SK-N-SH (cell line): ENCODE measurements around the gene TRAPPC12. TPM values are rescaled to one million over a fixed set of nuclear protein-coding genes. Genes with fewer than 3 reads are reported as not detected.

Source experiments
- CTCF ChIA-PET: fragments of 300-600, 350-600 bp; formaldehyde crosslinking; extraction: SDS; loops from one replicate; lab custom pipeline; 2021; lab: Yijun Ruan, JAX
- POLR2A ChIA-PET: fragments of 350-600 bp; sonication (Branson Sonifier 250); formaldehyde crosslinking; extraction: SDS; loops from one replicate; lab custom pipeline; 2020; ENCODE audit warnings: antibody characterized with exemption, inconsistent platforms; lab: Yijun Ruan, JAX
- DNase-seq: peaks from one replicate; pipeline ENCODE4 v3.0.0; 2012
- H2AFZ ChIP-seq: fragments of 200-600 bp; sonication (generic); 2 replicates; pipeline ENCODE4 v1.8.1; 2016; ENCODE audit warnings: antibody characterized with exemption, mild to moderate bottlenecking, low read depth
- H3F3A ChIP-seq: fragments of 200-600 bp; sonication (generic); replicated peaks from 2 replicates; pipeline ENCODE3; 2016; ENCODE audit warnings: antibody characterized with exemption, mild to moderate bottlenecking; ENCODE audit not compliant: insufficient read depth
- H3K27ac ChIP-seq, 2 experiments: fragments of 200-500 bp in 1 of 2; fragments of 200-600 bp in 1 of 2; sonication (Bioruptor generic) in 1 of 2; sonication (generic), shearing (Covaris generic) in 1 of 2; 2 replicates each; pipeline versions ENCODE4 v1.5.1 to v1.6.1; 2014 to 2016; ENCODE audit warnings: low read depth in 2 of 2, inconsistent platforms in 1 of 2, low read length in 1 of 2, mild to moderate bottlenecking in 1 of 2, mixed read lengths in 1 of 2
- H3K27me3 ChIP-seq: fragments of 200-600 bp; sonication (generic), shearing (Covaris generic); 2 replicates; pipeline ENCODE4 v1.6.1; 2016; ENCODE audit warnings: mixed run types; ENCODE audit not compliant: insufficient read depth
- H3K36me3 ChIP-seq, 2 experiments: fragments of 200-500 bp in 1 of 2; fragments of 200-600 bp in 1 of 2; sonication (Bioruptor generic) in 1 of 2; sonication (generic) in 1 of 2; replicated peaks in 1 of 2; 2 replicates each; pipeline versions ENCODE3 to v1.5.1; 2014 to 2016; ENCODE audit warnings: low read length in 1 of 2, mild to moderate bottlenecking in 1 of 2; ENCODE audit not compliant: insufficient read depth in 2 of 2, control insufficient read depth in 1 of 2
- H3K4me1 ChIP-seq, 2 experiments: fragments of 200-500 bp in 1 of 2; fragments of 200-600 bp in 1 of 2; sonication (Bioruptor generic) in 1 of 2; sonication (generic), shearing (Covaris generic) in 1 of 2; 2 replicates each; pipeline versions ENCODE4 v1.5.1 to v1.6.1; 2014 to 2016; ENCODE audit warnings: low read depth in 1 of 2, low read length in 1 of 2, mixed run types in 1 of 2; ENCODE audit not compliant: insufficient read depth in 2 of 2, control insufficient read depth in 1 of 2
- H3K4me2 ChIP-seq: fragments of 200-600 bp; sonication (generic), shearing (Covaris generic); 2 replicates; pipeline ENCODE4 v1.6.1; 2017; ENCODE audit warnings: mixed run types
- H3K4me3 ChIP-seq, 2 experiments: fragments of 200-500 bp in 1 of 2; fragments of 200-600 bp in 1 of 2; sonication (Bioruptor generic) in 1 of 2; sonication (generic), shearing (Covaris generic) in 1 of 2; 2 replicates each; pipeline versions ENCODE4 v1.5.1 to v1.8.1; 2014 to 2016; ENCODE audit warnings: low read depth in 2 of 2, inconsistent platforms in 1 of 2, low read length in 1 of 2, mild to moderate bottlenecking in 1 of 2, mixed read lengths in 1 of 2, moderate library complexity in 1 of 2
- H3K79me2 ChIP-seq: fragments of 200-600 bp; sonication (generic); 2 replicates; pipeline ENCODE4 v1.8.1; 2017; ENCODE audit warnings: mild to moderate bottlenecking; ENCODE audit not compliant: insufficient read depth
- H3K9ac ChIP-seq: fragments of 200-600 bp; sonication (generic); 2 replicates; pipeline ENCODE4 v1.6.1; 2017; ENCODE audit warnings: mixed run types
- H3K9me2 ChIP-seq: fragments of 200-600 bp; sonication (generic); 2 replicates; pipeline ENCODE4 v1.6.1; 2017; ENCODE audit warnings: mixed run types
- H3K9me3 ChIP-seq: fragments of 200-600 bp; sonication (generic); 2 replicates; pipeline ENCODE4 v1.6.1; 2017; ENCODE audit warnings: mixed run types, mild to moderate bottlenecking, moderate library complexity
- H4K20me1 ChIP-seq: fragments of 200-600 bp; sonication (generic); 2 replicates; pipeline ENCODE4 v1.6.1; 2017; ENCODE audit warnings: mild to moderate bottlenecking, mixed run types; ENCODE audit not compliant: insufficient read depth
- EP300 ChIP-seq, 2 experiments: IDR thresholded peaks; 2 replicates each; pipeline versions ENCODE4 v1.4.0 to v1.6.1; 2012; ENCODE audit warnings: borderline replicate concordance in 1 of 2, low read depth in 1 of 2, low read length in 1 of 2
- FOSL2 ChIP-seq: IDR thresholded peaks from 2 replicates; pipeline ENCODE4 v1.4.0; 2012; ENCODE audit warnings: low read depth, mild to moderate bottlenecking, moderate library complexity, borderline replicate concordance
- FOXJ3 ChIP-seq: sonication (generic); formaldehyde crosslinking; IDR thresholded peaks from 2 replicates; pipeline ENCODE4 v1.5.1; 2020; ENCODE audit warnings: mild to moderate bottlenecking, missing genetic modification reagents
- FOXM1 ChIP-seq: IDR thresholded peaks from 2 replicates; pipeline ENCODE4 v1.4.0; 2012; ENCODE audit warnings: low read depth, mild to moderate bottlenecking
- GATA2 ChIP-seq: sonication (generic); formaldehyde crosslinking; IDR thresholded peaks from 2 replicates; pipeline ENCODE4 v1.5.0; 2020; ENCODE audit warnings: mild to moderate bottlenecking, missing genetic modification reagents
- JUND ChIP-seq: IDR thresholded peaks from 2 replicates; pipeline ENCODE4 v1.4.0; 2012
- MEF2A ChIP-seq: IDR thresholded peaks from 2 replicates; pipeline ENCODE4 v1.4.0; 2012; ENCODE audit warnings: low read depth, borderline replicate concordance
- MXI1 ChIP-seq: IDR thresholded peaks from 2 replicates; pipeline ENCODE4 v1.6.1; 2012; ENCODE audit warnings: mild to moderate bottlenecking, low read depth, low read length, improper control_type of control experiment
- NFIC ChIP-seq: IDR thresholded peaks from 2 replicates; pipeline ENCODE4 v1.4.0; 2012; ENCODE audit warnings: borderline replicate concordance
- NRF1 ChIP-seq: IDR thresholded peaks from 2 replicates; pipeline ENCODE4 v1.6.1; 2012; ENCODE audit warnings: low read depth, mild to moderate bottlenecking, low read length
- RCOR1 ChIP-seq: fragments of 150-350 bp; IDR thresholded peaks from 2 replicates; pipeline ENCODE4 v1.6.1; 2017; ENCODE audit warnings: antibody characterized with exemption, low read length
- REST ChIP-seq: IDR thresholded peaks from 2 replicates; pipeline ENCODE4 v1.6.1; 2012; ENCODE audit warnings: mild to moderate bottlenecking, low read depth, low read length, moderate library complexity
- RFX5 ChIP-seq: IDR thresholded peaks from 2 replicates; pipeline ENCODE4 v1.6.1; 2012; ENCODE audit warnings: mild to moderate bottlenecking, improper control_type of control experiment, low read length
- SIN3A ChIP-seq: IDR thresholded peaks from 2 replicates; pipeline ENCODE4 v1.6.1; 2012; ENCODE audit warnings: low read depth, mild to moderate bottlenecking, low read length, moderate library complexity, borderline replicate concordance
- SMC3 ChIP-seq: IDR thresholded peaks from 2 replicates; pipeline ENCODE4 v1.6.1; 2012; ENCODE audit warnings: low read depth, low read length, improper control_type of control experiment
- TCF12 ChIP-seq: IDR thresholded peaks from 2 replicates; pipeline ENCODE4 v1.4.0; 2012
- TEAD4 ChIP-seq: IDR thresholded peaks from 2 replicates; pipeline ENCODE4 v1.4.0; 2012; ENCODE audit warnings: mild to moderate bottlenecking, borderline replicate concordance; ENCODE audit not compliant: insufficient read depth
- ZBTB33 ChIP-seq: IDR thresholded peaks from 2 replicates; pipeline ENCODE4 v1.4.0; 2012; ENCODE audit warnings: low read depth, borderline replicate concordance
- WGBS: methylation state at CpG from one replicate; pipeline ENCODE4 v1.1.6; 2017; ENCODE audit warnings: low lambda C conversion rate; 5-methylcytosine and 5-hydroxymethylcytosine counted together
- polyA plus RNA-seq, 3 experiments: library from polyadenylated mRNA; depleted of rRNA; stranded (reverse); fragments of >200 nt; gene quantifications; 2 replicates each; pipeline ENCODE4 v1.2.3, GENCODE V29; 2012
- TF ChIP-seq, protein P1 (sequence below): fragments of 150-350 bp; IDR thresholded peaks from 2 replicates; pipeline ENCODE4 v1.6.1; 2016; ENCODE audit warnings: mild to moderate bottlenecking, low read depth, low read length
- TF ChIP-seq, protein P2 (sequence below): IDR thresholded peaks from 2 replicates; pipeline ENCODE4 v1.4.0; 2012; ENCODE audit warnings: low read depth

Gene TRAPPC12
- polyA plus RNA-seq, 1 of the 3 experiments (the other 2 are of a cell fraction), result 83.3 TPM

GRCh38 chr2:3486047-3487027 is 106.8 kb downstream of the TRAPPC12 start:
- CTCF ChIA-PET, result interaction anchor here (2.5 kb wide), 1 partner anchor 24 kb away, joined by 16 read pairs; no protein-coding TSS in a partner anchor
- Histone ChIP-seq H3K9ac (no peak overlapping the region), H3K4me2 (no peak overlapping the region), H3K9me3 (no peaks in the 10 kb centered on the region), H4K20me1 (no peaks in the 10 kb centered on the region), H3K36me3 (no peaks in the 10 kb centered on the region), H3K4me1 (no peaks in the 10 kb centered on the region; a peak in 1 of 4 replicates), H3K4me3 (no peak overlapping the region), H3K27me3 (no peaks in the 10 kb centered on the region), H3K79me2 (no peaks in the 10 kb centered on the region), H2AFZ (no peak overlapping the region), H3F3A (no peaks in the 10 kb centered on the region), H3K9me2 (no peaks in the 10 kb centered on the region), H3K27ac (no peak overlapping the region)
- POLR2A ChIA-PET, result no interaction called here
- WGBS, result 93% methylated on average over 24 of the region's 29 CpGs
- peak; percentile 32 for DNase-seq
- TF ChIP-seq RFX5 (no peak), NRF1 (no peak), FOSL2 (no peak), ZBTB33 (no peak), RCOR1 (no peak), TEAD4 (no peak), NFIC (no peak), MEF2A (no peak), TCF12 (no peak), GATA2 (CRISPR knock-in tag) (no peak), JUND (no peak), FOXM1 (no peak), SMC3 (no peak), FOXJ3 (CRISPR knock-in tag) (no peak)

- DNase-seq, result peak; percentile 27
- H3F3A ChIP-seq, result no peaks in the 10 kb centered on the region
- ChIA-PET CTCF (interaction anchor here (1.0 to 2.5 kb wide), 2 partner anchors 25 to 108 kb away, joined by 3 to 16 read pairs; no protein-coding TSS in a partner anchor), POLR2A (no interaction called here)
- H3K9me2 ChIP-seq, result no peaks in the 10 kb centered on the region
- H3K9ac ChIP-seq, result no peak overlapping the region
- no peaks in the 10 kb centered on the region for H3K79me2 ChIP-seq
- no peaks in the 10 kb centered on the region for H3K36me3 ChIP-seq
- TF ChIP-seq MXI1, result no peak
- TF ChIP-seq, protein P1, sequence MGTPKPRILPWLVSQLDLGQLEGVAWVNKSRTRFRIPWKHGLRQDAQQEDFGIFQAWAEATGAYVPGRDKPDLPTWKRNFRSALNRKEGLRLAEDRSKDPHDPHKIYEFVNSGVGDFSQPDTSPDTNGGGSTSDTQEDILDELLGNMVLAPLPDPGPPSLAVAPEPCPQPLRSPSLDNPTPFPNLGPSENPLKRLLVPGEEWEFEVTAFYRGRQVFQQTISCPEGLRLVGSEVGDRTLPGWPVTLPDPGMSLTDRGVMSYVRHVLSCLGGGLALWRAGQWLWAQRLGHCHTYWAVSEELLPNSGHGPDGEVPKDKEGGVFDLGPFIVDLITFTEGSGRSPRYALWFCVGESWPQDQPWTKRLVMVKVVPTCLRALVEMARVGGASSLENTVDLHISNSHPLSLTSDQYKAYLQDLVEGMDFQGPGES, result no peak
- no peak for TF ChIP-seq EP300 (IDR thresholded peaks at IDR 0.05; ENCODE audit: borderline replicate concordance in 1 of 2, low read depth in 1 of 2, low read length in 1 of 2)
- TF ChIP-seq, protein P2, sequence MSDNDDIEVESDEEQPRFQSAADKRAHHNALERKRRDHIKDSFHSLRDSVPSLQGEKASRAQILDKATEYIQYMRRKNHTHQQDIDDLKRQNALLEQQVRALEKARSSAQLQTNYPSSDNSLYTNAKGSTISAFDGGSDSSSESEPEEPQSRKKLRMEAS, result no peak
- TF ChIP-seq TEAD4, result no peak
- TF ChIP-seq FOSL2, result no peak
- TF ChIP-seq REST, result no peak
- no peak for TF ChIP-seq MEF2A
- TF ChIP-seq RCOR1, result no peak
- TF ChIP-seq SIN3A, result no peak
- no peaks in the 10 kb centered on the region for H3K9me3 ChIP-seq
- H2AFZ ChIP-seq, result no peak overlapping the region
- H3K4me2 ChIP-seq, result no peak overlapping the region
- no peaks in the 10 kb centered on the region for H3K27me3 ChIP-seq
- H3K27ac ChIP-seq, result no peak overlapping the region
- no peaks in the 10 kb centered on the region for H4K20me1 ChIP-seq
- H3K4me3 ChIP-seq, result no peak overlapping the region
- no peaks in the 10 kb centered on the region; a peak in 1 of 4 replicates for H3K4me1 ChIP-seq
- 92% methylated on average over 8 of the region's 9 CpGs for WGBS
Measured at GRCh38 chr2:3487028-3487425, 107.5 kb downstream of the TRAPPC12 start.
